ENCODE measurements around the gene ADTRP.

The ADTRP gene

GRCh38 chr6:11705069-11705468 is 73.5 kb downstream of the ADTRP start:
- in situ Hi-C loops (cut with HindIII; ENCODE audit: low pct_ligation_motif_present, low sequenced_read_pairs): no loop called here

DNA sequence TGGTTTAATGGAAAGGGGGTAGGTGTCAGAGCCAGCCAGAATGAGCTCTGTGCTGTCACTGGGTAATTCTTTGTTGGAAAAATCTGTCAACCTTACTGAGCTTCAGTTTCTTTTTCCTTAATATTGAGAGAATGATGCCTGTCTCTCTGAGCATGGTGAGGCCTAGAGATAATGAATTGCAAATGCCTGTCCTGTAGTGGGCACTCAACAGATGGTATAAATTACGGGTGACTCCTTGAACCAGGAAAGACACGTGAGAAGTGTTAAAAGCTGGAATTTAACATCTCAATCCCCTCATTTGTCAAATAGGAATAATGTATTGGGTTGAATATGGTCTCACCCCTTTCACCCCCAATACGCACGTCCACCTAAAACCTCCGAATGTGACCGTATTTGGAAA is 74.9 kb downstream of the ADTRP start:
- TF ChIP-seq, protein P1, sequence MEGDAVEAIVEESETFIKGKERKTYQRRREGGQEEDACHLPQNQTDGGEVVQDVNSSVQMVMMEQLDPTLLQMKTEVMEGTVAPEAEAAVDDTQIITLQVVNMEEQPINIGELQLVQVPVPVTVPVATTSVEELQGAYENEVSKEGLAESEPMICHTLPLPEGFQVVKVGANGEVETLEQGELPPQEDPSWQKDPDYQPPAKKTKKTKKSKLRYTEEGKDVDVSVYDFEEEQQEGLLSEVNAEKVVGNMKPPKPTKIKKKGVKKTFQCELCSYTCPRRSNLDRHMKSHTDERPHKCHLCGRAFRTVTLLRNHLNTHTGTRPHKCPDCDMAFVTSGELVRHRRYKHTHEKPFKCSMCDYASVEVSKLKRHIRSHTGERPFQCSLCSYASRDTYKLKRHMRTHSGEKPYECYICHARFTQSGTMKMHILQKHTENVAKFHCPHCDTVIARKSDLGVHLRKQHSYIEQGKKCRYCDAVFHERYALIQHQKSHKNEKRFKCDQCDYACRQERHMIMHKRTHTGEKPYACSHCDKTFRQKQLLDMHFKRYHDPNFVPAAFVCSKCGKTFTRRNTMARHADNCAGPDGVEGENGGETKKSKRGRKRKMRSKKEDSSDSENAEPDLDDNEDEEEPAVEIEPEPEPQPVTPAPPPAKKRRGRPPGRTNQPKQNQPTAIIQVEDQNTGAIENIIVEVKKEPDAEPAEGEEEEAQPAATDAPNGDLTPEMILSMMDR (IDR thresholded peaks at IDR 0.05; ENCODE audit: low read depth, low read length, missing control alignments): no peak
- no peak overlapping the region for H3K4me3 ChIP-seq (ENCODE audit: low read depth, low read length)
- in situ Hi-C loops (cut with HindIII; ENCODE audit: low pct_ligation_motif_present, low sequenced_read_pairs): no loop called here
- H3K27ac ChIP-seq: no peak overlapping the region
- H3K36me3 ChIP-seq (replicated peaks): no peaks in the 10 kb centered on the region
- DNase-seq: no peak
- no peaks in the 10 kb centered on the region for H3K27me3 ChIP-seq (replicated peaks)

More at GRCh38 chr6:11705069-11705468, 73.5 kb downstream of the ADTRP start:
- TF ChIP-seq, protein P1 (IDR thresholded peaks at IDR 0.05; ENCODE audit: low read depth, low read length, missing control alignments): no peak
- no peak overlapping the region for H3K4me3 ChIP-seq (ENCODE audit: low read depth, low read length)
- H3K27me3 ChIP-seq (replicated peaks): no peaks in the 10 kb centered on the region
- no peak for DNase-seq
- H3K27ac ChIP-seq: no peak overlapping the region
- H3K36me3 ChIP-seq (replicated peaks): no peaks in the 10 kb centered on the region

- no peaks in the 10 kb centered on the region for H3K27me3 ChIP-seq (replicated peaks)
- no peak overlapping the region for H3K4me3 ChIP-seq (ENCODE audit: low read depth, low read length)
- H3K36me3 ChIP-seq (replicated peaks): no peaks in the 10 kb centered on the region
- DNase-seq: peak; percentile 60
- in situ Hi-C loops (cut with HindIII; ENCODE audit: low pct_ligation_motif_present, low sequenced_read_pairs): no loop called here
- TF ChIP-seq, protein P1 (IDR thresholded peaks at IDR 0.05; ENCODE audit: low read depth, low read length, missing control alignments): no peak
- H3K27ac ChIP-seq: no peak overlapping the region
These were observed 76.0 kb downstream of the ADTRP start for GRCh38 chr6:11702500-11703130.

GRCh38 chr6:11702089-11702488 is 76.5 kb downstream of the ADTRP start:
- Histone ChIP-seq H3K36me3 (replicated peaks) (no peaks in the 10 kb centered on the region), H3K4me3 (ENCODE audit: low read depth, low read length) (no peak overlapping the region), H3K27me3 (replicated peaks) (no peaks in the 10 kb centered on the region), H3K27ac (no peak overlapping the region)
- in situ Hi-C loops (cut with HindIII; ENCODE audit: low pct_ligation_motif_present, low sequenced_read_pairs): no loop called here
- TF ChIP-seq, protein P1 (IDR thresholded peaks at IDR 0.05; ENCODE audit: low read depth, low read length, missing control alignments): no peak
- no peak for DNase-seq

- no peak overlapping the region for H3K27ac ChIP-seq
- no peak for DNase-seq
- no peak overlapping the region for H3K4me3 ChIP-seq (ENCODE audit: low read depth, low read length)
- H3K27me3 ChIP-seq (replicated peaks): no peaks in the 10 kb centered on the region
- in situ Hi-C loops (cut with HindIII; ENCODE audit: low pct_ligation_motif_present, low sequenced_read_pairs): no loop called here
- no peaks in the 10 kb centered on the region for H3K36me3 ChIP-seq (replicated peaks)
- TF ChIP-seq, protein P1 (IDR thresholded peaks at IDR 0.05; ENCODE audit: low read depth, low read length, missing control alignments): no peak
These were observed 77.0 kb downstream of the ADTRP start for GRCh38 chr6:11701573-11701972.

Measured in brain microvascular endothelial cell (primary cell).